GM18519 (cell line): Measurements from ENCODE around the gene HES1.
A peak's percentile ranks its signal among the peaks of the same experiment; 100 is the strongest.
"Not testable (repeated sequence)": the region's sequence is repeated elsewhere in the genome, so short reads cannot be mapped to it uniquely, and the experiment has no call there.

Source experiments
- ATAC-seq: cut with Tn5 transposase; IDR thresholded peaks from one replicate; pipeline ENCODE4 v1.9.1; 2021; ENCODE audit warnings: mild to moderate bottlenecking, moderate library complexity; ENCODE audit not compliant: unreplicated experiment, low FRiP score

The HES1 gene

DNA sequence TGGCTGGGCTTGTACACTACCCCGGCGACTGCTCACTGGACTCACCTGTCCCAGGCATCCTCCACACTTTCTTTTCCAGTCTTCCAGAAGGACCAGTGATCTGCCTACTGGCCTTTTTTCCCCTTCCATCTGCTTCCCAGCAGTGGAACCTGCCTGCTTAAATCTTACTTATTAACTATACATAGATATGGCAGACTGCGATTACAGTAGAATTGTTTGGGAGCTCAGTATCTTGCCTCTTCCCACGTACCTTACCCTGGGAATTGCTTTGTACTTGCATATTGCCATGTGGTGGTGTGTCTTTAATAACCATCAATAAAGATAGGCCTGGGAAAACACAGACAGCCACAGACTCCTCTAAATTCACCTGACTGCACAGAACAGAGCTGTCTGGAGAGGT, 11.8 kb upstream of the HES1 start:
- ATAC-seq = no peak

DNA sequence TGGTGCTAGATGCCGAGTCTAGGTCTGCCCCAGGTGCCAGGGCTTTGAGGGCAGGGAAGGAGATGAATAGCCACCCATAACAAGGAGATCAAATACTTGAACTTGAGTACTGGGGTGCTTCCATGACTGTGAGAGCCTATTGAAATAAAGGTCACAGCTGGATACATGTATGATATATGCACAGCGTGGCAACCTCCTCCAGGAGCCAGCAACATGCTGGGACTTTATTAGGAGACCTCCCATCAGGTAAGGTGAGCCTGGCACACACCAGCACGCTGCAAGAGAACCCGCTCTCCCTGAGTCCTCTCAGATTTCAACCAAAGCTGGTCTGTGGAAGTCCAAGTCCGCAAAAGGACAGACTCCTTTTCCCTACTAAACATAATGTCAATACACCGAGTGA, 10.5 kb upstream of the HES1 start:
- ATAC-seq = no peak

DNA sequence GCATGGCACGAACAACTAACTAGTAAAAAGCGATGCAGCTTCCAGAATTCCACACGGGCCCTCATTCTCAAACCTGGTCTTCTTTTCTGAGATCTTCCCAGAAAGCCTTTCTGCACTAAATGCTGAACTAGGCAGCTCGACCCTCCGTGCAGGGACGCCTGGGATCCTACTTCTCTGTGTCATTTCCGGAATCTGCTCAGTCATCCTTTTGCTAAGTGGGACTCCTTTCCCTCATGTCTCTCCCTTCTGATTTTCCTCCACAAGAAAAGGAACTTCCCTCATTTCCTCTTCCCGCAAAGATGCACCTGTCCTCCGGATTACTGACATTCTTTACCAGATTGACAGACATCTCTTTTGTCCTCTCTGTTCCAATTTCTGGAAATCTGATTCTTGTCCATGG, 9.2 kb upstream of the HES1 start:
- no peak for ATAC-seq

DNA sequence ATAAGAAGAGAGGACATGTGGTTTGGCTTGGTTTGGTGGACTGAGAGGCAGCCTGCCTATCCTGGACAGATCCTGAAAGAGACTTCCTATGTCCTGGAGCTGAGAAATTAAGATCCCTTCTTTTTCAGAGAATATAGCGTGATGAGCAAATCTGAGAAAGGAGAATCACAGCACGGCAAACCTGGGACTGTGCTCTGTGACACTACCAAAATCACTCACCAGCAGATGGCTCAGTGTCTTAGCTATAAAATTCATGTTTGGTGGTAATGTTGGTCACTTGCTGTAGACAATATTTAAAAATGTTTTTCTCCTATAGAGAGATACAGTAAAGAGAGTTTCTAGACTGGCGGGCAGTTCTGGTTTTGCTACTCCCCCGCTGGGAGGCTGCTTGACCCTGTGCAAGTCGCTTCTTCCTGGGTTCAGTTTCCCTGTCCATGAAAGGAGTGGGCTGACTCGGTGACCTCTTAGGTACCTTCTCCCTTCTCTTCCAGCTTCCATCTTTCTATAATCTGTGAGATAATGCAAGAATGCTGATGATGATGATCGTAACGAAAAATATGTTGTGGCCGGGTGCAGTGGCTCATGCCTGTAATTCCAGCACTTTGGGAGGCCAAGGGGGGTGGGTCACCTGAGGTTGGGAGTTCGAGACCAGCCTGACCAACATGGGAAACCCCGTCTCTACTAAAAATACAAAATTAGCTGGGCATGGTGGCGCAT, 7.6 kb upstream of the HES1 start:
- ATAC-seq = no peak

DNA sequence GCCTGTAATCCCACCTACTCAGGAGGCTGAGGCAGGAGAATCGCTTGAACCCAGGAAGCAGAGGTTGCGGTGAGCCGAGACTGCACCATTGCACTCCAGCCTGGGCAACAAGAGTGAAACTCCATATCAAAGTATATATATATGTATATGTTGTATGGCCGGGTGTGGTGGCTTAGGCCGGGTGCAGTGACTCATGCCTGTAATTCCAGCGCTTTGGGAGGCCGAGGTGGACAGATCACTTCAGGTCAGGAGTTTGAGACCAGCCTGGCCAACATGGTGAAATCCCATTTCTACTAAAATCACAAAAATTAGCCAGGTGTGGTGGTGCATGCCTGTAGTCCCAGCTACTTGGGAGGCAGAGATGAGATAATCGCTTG, 7.0 kb upstream of the HES1 start:
- ATAC-seq = not testable (repeated sequence)

DNA sequence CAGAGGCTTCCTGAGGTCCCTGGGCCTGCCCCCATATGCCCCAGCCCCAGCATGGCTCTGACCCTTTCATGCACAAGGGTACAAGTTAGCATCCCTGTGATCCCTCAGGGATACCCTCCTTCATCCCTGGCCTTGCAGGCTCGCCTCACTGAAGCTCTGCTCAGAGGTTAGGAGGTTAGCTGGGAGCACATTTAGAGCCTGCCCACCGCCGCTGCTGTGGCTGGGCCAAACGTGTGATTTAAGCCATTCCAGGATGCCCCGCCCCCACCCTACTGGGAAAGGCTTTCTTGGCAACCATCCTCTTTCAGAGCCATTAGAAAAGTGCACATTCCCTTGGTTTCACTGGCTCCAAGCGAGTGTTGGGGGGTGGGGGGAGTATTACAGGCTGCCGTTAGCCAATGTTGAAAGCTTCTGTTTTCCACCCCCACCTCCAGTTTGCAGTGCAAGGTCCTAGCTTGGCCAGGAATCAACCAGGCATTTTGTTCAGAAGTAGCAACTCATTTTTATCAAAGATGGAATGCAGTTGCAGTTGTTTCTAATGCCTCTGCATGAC, 6.3 kb upstream of the HES1 start:
- ATAC-seq = no peak

DNA sequence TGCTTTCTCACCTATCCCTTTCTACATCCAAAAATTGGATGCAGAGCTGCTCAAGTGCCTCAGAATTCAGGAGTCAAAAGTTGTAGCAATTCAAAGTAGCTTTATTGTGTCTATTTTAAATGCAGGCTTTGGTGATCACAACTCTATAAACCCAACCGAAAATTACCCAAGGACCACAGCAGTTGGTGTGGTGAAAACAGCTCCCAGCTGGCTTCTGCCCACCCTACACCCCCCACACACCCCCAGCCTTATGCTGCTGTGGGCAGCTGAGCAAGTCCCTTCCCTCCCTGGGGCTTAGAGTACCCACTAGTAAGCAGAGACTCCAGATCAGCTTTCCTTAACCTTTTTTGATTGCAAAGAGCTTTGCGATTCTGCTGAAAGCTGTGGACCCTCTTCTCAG, 5.8 kb upstream of the HES1 start:
- no peak for ATAC-seq

DNA sequence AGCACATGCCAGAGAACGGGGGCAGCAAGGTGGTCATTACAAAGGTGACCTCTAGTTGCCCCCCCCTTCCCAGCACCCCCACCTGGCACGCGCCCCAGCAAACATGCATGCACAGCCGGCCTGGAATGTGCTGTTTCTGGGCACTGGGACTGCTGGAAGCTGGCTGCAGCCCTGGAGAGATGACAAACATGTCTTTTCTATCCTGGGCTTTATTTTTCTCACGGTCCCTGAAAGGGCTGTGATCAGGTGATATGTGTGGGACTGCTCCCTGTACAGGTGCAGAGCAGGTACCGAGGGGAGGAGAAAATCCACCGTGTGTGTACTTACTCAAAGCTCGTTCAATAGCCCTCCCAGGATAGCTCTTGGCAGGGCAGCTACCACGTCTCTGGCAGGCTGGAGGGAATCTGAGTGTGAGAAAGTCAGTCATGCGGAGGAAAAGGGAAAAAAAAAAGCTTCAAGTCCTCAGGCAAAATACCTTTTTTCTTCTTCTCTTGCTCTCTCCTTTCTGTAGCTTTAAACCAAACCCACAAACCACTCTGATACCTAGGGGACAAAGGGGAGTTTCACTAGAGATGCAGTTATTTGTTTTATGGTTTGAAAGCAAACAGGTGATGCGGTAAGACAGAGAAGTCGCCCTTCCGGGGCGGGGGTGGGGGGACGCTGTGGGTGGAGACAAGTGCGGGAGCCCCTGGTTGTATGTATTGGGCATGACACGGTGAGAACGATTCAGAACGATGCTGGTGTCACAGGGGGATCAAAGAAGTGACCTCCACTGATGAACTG, 5.0 kb upstream of the HES1 start:
- peak; percentile 46 for ATAC-seq

DNA sequence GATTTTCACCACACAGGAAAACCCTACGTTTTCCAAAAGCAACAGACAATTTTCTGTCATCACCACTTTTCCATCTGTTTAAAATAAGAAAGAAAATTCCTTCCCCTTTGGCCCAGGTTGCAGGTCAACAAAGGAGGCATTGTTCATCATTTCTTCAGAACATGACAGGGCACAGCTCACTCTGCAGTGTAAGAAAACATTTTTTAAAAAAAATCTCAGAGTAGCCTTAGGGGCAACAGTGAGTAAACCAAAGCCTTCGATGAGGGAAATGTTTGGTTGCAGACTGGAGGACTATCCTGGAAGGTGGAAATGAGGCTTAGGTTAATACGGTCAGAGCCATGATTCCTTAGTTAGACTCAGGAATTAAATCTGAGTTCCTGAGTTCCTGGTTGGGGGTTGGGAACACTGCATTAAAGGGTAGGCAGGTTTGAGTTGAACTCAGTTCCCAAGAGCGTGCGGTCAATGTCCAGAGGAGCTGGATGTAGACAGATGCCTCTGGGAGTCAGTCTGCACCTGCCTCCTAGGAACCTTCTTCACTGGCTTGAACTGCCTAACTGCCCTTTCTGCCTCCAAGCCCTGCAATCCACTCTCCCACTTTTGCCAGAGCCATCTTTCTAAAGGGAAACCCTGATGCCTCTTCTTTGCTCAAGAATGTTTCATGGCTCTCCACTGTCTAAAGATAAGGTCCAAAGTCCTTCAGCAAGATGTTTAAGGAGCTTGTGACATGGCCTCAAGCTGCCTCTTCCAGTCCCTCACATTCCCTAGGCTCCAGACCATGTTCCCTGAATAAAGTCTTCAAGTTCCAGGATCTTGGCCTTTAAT, 3.3 kb upstream of the HES1 start:
- ATAC-seq = no peak

DNA sequence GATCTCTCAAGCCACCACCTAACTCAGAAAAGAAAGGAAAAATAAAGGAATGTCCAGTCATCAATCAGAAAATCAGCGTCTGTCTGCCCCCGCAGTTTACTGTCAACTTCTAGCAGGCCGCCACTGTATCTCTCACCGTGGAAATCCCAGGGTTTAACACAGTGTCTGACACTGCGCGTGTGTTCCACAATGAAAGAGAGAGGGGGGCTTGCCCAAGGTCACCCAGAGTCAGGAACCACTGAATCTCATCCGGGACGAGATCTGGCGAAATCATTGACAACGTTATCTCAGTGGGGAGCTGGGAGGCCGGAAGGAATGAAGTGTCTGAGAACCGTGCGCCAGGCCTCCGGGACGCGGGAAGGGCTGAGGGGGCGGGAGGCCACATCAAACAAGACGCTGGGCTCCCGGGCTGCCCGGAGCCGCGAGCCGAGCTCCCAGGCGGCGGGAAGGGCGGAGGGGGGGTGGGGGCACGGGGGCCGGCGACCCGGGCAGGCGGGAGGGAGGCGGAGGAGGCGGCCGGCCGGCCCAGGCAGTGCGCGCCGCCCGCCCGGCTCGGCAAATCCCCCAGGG, 2.2 kb upstream of the HES1 start:
- ATAC-seq = no peak

DNA sequence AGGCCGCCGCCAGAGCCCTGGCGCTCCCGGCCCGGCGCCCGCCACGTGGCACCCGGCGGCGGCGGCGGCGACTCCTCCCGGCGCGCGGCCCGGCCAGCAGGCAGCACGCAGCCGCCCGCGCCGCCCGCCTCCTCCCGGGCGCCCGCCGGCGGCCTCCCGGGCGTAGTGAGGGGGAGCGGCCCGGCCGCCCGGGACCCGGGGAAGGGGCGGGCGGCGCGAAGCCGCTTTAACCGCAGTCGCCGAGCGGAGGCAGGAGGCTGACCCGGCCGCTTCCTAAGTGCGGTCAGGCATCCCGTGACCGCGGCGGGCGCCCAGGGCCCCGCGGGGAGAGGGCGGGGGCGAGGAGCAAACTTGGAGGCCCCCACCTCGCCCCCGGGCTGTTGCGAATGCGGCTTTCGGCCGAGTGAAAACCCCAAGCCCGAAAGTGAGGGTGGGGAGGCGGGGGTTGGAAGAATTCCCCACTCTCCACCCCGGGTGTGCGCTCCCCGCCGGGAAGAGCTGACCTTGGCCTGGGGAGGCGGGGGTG, 1.7 kb upstream of the HES1 start:
- no peak for ATAC-seq

DNA sequence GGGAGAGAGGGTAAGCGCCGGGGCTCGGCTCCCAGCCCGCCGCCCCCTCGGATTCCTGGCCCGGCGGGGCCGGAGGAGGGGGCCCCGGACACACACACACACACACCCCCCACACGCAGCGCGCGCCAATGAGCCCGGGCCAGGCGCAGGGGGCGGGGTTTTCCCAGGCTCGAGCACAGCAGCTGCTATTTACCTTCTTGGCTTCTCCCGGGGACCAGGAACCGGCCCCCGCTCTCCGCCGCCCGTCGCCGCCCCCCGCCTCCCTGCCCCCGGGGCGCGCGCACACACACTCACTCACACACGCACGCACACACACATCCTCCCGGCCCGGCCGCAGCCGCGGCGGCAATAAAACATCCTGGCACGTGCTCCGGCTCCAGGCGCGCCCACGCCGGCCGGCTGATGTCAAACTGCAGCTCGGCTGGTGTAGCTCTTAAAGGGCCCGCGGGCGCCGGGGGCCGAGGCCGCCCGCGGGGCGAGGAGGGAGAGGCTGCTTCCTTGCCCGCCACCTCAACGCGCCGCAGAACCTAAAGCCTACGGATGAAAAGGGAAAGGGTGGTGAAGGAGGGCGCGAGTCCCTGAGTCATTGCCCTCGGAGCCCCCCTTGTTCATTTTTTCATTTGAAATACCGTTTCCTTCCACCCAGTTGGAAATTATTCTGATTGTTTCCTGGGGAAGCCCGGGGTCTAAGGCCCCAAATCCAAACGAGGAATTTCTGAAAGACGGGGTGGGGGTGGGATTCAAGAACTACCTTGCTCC, 1.0 kb upstream of the HES1 start:
- no peak for ATAC-seq

DNA sequence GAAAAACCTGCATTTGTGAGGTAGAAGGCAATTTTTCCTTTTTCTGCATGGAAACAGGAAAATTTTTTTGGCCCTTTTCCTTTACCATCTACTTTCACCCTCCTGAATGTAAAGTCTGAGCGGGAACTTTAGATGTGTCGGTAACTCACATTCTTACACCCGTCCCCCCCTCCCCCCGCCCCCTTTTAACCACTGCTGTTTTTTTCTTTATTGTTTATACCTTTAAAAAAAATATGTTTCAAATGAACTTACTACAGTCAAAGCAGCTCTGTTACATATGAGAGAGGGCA, 487 bp upstream of the HES1 start:
- no peak for ATAC-seq

DNA sequence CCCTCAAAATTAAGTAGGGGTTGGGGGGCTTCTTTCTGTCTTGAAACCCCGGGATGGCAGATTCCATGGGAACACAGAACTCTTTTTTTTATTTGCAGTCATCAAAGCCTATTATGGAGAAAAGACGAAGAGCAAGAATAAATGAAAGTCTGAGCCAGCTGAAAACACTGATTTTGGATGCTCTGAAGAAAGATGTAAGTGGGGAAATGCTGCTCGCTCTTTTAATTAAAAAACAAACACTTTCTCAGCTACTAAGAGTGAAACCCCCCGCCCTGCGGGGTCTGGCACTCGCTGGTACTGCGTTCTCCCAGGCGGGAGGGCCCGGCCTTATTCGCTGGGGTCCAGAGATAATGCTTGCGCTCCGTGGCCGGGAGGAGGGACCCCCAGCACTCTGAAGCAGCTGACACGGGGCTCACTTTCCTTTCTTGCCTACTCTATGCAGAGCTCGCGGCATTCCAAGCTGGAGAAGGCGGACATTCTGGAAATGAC, 615 bp downstream of the HES1 start:
- ATAC-seq = no peak

DNA sequence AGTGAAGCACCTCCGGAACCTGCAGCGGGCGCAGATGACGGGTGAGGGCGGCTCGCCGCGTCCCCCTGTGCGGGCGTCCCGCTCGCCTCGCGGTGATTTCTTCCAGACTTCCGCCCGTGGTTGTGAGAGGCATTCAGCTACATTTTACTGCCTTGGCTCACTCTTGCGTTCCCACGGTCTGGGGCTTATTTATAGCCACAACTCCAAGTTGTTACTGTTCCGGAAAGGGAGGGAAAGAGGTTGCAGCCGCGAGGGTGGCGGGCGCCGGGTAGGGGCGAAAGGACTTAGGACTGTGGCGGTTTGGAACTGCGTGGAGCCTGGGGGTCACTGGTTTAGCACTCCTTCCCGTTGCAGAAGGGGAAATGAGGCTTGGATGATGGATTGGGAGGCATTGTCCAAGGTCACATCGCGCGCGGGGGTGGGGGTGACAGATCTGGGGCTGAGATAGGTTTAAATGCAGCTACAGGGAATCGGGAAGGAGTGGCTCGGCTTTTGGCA, 1.1 kb downstream of the HES1 start:
- no peak for ATAC-seq

DNA sequence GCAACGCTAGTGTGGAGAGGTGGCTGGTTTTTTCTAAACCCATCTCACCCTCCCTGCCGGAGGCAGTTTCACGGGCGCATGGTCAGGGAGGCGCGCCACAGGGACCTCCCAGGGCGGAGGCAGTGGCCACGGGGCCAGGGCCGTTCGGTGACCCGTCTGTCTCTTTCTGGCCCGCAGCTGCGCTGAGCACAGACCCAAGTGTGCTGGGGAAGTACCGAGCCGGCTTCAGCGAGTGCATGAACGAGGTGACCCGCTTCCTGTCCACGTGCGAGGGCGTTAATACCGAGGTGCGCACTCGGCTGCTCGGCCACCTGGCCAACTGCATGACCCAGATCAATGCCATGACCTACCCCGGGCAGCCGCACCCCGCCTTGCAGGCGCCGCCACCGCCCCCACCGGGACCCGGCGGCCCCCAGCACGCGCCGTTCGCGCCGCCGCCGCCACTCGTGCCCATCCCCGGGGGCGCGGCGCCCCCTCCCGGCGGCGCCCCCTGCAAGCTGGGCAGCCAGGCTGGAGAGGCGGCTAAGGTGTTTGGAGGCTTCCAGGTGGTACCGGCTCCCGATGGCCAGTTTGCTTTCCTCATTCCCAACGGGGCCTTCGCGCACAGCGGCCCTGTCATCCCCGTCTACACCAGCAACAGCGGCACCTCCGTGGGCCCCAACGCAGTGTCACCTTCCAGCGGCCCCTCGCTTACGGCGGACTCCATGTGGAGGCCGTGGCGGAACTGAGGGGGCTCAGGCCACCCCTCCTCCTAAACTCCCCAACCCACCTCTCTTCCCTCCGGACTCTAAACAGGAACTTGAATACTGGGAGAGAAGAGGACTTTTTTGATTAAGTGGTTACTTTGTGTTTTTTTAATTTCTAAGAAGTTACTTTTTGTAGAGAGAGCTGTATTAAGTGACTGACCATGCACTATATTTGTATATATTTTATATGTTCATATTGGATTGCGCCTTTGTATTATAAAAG, 1.8 kb downstream of the HES1 start:
- no peak for ATAC-seq

DNA sequence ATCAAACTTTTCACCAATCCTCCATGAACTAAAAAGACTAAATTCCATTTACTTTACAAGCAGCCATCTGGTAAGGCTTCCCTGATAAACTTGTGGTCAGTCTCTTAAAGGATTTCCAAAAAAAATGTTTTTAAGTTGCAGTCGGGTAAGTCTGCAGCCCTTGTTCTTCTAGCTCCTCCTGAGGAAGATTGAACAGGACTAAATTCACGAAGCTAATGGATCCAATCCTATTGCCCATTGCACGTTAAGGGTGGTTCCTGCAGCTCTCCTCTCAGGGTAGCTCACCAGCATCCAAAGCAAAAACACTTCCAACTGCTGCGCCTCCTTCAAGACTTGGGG, 2.8 kb downstream of the HES1 start:
- ATAC-seq = no peak

DNA sequence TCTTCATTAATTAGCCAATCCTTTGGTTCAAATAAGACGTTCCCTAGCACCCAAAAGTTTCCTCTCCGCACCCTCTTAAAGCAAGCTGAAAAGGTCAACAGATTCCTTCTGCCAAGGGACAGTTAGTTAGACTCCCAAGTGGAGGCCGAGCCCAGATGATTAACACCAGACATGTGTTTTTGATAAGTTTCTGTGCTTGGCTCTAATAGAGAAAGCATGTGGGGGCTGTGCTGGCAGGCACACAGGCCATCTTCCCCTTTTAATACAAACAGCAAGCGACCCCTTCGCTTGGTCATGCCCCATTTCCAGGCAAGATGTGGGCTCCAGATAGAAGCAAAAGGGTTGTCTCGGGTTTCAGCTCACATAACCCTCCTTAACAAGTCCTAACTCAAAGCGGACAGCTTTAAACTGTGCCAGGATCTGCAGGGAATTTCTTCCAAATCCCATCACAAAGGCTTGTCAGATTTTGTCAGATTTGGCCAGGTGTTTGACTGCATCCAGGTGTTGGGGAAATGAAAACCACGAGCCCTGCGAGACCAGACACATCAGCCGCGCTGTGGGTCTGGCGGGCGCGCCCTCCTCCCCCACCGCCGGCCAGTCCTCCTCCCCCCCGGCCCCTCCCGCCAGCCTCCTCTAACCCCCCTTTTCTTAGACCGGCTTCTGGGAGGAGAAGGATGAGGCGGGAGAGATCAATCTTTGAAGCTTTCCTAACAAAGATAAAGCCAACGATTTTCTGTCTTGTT, 3.3 kb downstream of the HES1 start:
- no peak for ATAC-seq
